PC-9 (cell line): ENCODE measurements around the gene SAPCD1. TPM values are rescaled to one million over a fixed set of nuclear protein-coding genes. Genes with fewer than 3 reads are reported as not detected.

Experiments
- BruUV-seq: library from RNA; stranded (reverse); fragments of 400-500 nt; replicated peaks from 2 replicates; lab custom pipeline; 2021; lab: Mats Ljungman, UMichigan
- CTCF ChIA-PET: fragments of 300-600 bp; sonication (Branson Sonifier 250); formaldehyde crosslinking; loops from one replicate; lab custom pipeline; 2022; ENCODE audit warnings: antibody characterized with exemption; lab: Charles Lee
- POLR2A ChIA-PET: fragments of 300-600 bp; sonication (Branson Sonifier 250); formaldehyde crosslinking; loops from one replicate; lab custom pipeline; 2022; ENCODE audit warnings: antibody characterized with exemption; ENCODE audit not compliant: unreplicated experiment; lab: Charles Lee
- DNase-seq, 2 experiments: peaks; one replicate each; pipeline versions ENCODE4 v3.0.0 to v3.0.0-alpha.2; 2015 to 2022; ENCODE audit warnings: mixed read lengths in 1 of 2
- H2AFZ ChIP-seq: fragments of 200-600 bp; sonication (generic); 2 replicates; pipeline ENCODE4 v1.8.1; 2017; ENCODE audit warnings: antibody characterized with exemption
- H3F3A ChIP-seq: fragments of 200-600 bp; sonication (generic); 2 replicates; pipeline ENCODE4 v1.8.1; 2017; ENCODE audit warnings: antibody characterized with exemption, mild to moderate bottlenecking, low read depth; ENCODE audit not compliant: insufficient read depth
- H3K27ac ChIP-seq: fragments of 200-600 bp; sonication (generic); 2 replicates; pipeline ENCODE4 v1.6.1; 2016; ENCODE audit warnings: mixed run types
- H3K27me3 ChIP-seq: fragments of 200-600 bp; sonication (generic); 2 replicates; pipeline ENCODE4 v1.6.1; 2016; ENCODE audit warnings: low read depth, mixed run types; ENCODE audit not compliant: insufficient read depth
- H3K36me3 ChIP-seq: fragments of 200-600 bp; sonication (generic); 2 replicates; pipeline ENCODE4 v1.6.1; 2016; ENCODE audit warnings: low read depth, mixed run types
- H3K4me1 ChIP-seq: fragments of 200-600 bp; sonication (generic); replicated peaks from 2 replicates; pipeline ENCODE4 v1.6.1; 2016; ENCODE audit warnings: mixed run types; ENCODE audit not compliant: insufficient read depth
- H3K4me2 ChIP-seq: fragments of 200-600 bp; sonication (generic); 2 replicates; pipeline ENCODE4 v1.6.1; 2017; ENCODE audit warnings: mixed run types
- H3K4me3 ChIP-seq: fragments of 200-600 bp; sonication (generic); 2 replicates; pipeline ENCODE4 v1.6.1; 2016; ENCODE audit warnings: mixed run types
- H3K79me2 ChIP-seq: fragments of 200-600 bp; sonication (generic); 2 replicates; pipeline ENCODE4 v1.6.1; 2017; ENCODE audit warnings: low read depth, mixed run types
- H3K9me2 ChIP-seq: fragments of 200-600 bp; sonication (generic); 2 replicates; pipeline ENCODE4 v1.8.1; 2017; ENCODE audit warnings: mild to moderate bottlenecking; ENCODE audit not compliant: insufficient read depth
- H3K9me3 ChIP-seq: fragments of 200-600 bp; sonication (generic); 2 replicates; pipeline ENCODE4 v1.8.1; 2016; ENCODE audit warnings: low read depth; ENCODE audit not compliant: insufficient read depth
- H4K20me1 ChIP-seq: fragments of 200-600 bp; sonication (generic); 2 replicates; pipeline ENCODE4 v1.8.1; 2017; ENCODE audit not compliant: insufficient read depth
- CTCF ChIP-seq: fragments of 200-600 bp; sonication (generic); conservative IDR thresholded peaks from 2 replicates; pipeline ENCODE4 v1.6.1; 2017; ENCODE audit warnings: mixed run types, antibody characterized with exemption, mild to moderate bottlenecking, moderate library complexity
- EZH2 ChIP-seq: fragments of 200-600 bp; sonication (generic); IDR thresholded peaks from 2 replicates; pipeline ENCODE4 v1.8.0; 2017; ENCODE audit warnings: antibody characterized with exemption, low read depth
- intact Hi-C: fragments of 100-400 bp; cut with micrococcal nuclease; formaldehyde crosslinking; loops from one replicate; pipeline ENCODE4 v1.10.0; 2022; ENCODE audit not compliant: unreplicated experiment
- total RNA-seq: library from RNA; stranded (reverse); gene quantifications from 2 replicates; pipeline ENCODE4 v1.2.3, GENCODE V29; 2021

The SAPCD1 gene
- total RNA-seq, 1 experiment from 2014 or later = 11.1 TPM

- Histone ChIP-seq H3K4me3 (no peak overlapping the region), H3K27ac (no peak overlapping the region), H3K4me2 (no peak overlapping the region), H3F3A (peaks cover 38% of the 10 kb centered on the region), H4K20me1 (no peaks in the 10 kb centered on the region), H3K9me2 (no peaks in the 10 kb centered on the region), H2AFZ (no peak overlapping the region), H3K4me1 (peaks cover 37% of the 10 kb centered on the region), H3K9me3 (no peaks in the 10 kb centered on the region), H3K79me2 (peaks cover 7% of the 10 kb centered on the region; the same call in 1 of the 2 replicates), H3K36me3 (peaks cover 12% of the 10 kb centered on the region; the same call in 1 of the 2 replicates), H3K27me3 (no peaks in the 10 kb centered on the region)
- no TSS peak for BruUV-seq
- intact Hi-C loops = no loop called here
- POLR2A ChIA-PET = no interaction called here
- DNase-seq = no peak
- no peak for TF ChIP-seq EZH2
- no peak for TF ChIP-seq CTCF
- CTCF ChIA-PET = no interaction called here
Measured at GRCh38 chr6:31742894-31743293, 19.6 kb upstream of the SAPCD1 start.

- DNase-seq = no peak
- Histone ChIP-seq H3K27me3 (no peaks in the 10 kb centered on the region), H3K36me3 (peaks cover 12% of the 10 kb centered on the region; the same call in 1 of the 2 replicates), H3K27ac (no peak overlapping the region), H2AFZ (no peak overlapping the region), H3K4me3 (no peak overlapping the region), H4K20me1 (no peaks in the 10 kb centered on the region), H3F3A (peaks cover 31% of the 10 kb centered on the region; the same call in 1 of the 2 replicates), H3K79me2 (peaks cover 7% of the 10 kb centered on the region; the same call in 1 of the 2 replicates), H3K4me1 (peaks cover 25% of the 10 kb centered on the region), H3K9me2 (no peaks in the 10 kb centered on the region), H3K9me3 (no peaks in the 10 kb centered on the region), H3K4me2 (no peak overlapping the region)
- intact Hi-C loops = no loop called here
- ChIA-PET CTCF (no interaction called here), POLR2A (interaction anchor here (1.5 kb wide), 1 partner anchor 19 kb away, joined by 6 read pairs; no protein-coding TSS in a partner anchor)
- no TSS peak for BruUV-seq
- TF ChIP-seq EZH2 (no peak), CTCF (no peak)
Measured at GRCh38 chr6:31744422-31744821, 18.0 kb upstream of the SAPCD1 start.

- CTCF ChIA-PET = no interaction called here
Measured at GRCh38 chr6:31749301-31750036, 13.0 kb upstream of the SAPCD1 start.

More at GRCh38 chr6:31749301-31750036, 13.0 kb upstream of the SAPCD1 start:
- DNase-seq = no peak
- Histone ChIP-seq H3K36me3 (no peaks in the 10 kb centered on the region), H3K9me3 (no peaks in the 10 kb centered on the region), H4K20me1 (no peaks in the 10 kb centered on the region), H3K4me3 (no peak overlapping the region), H3F3A (peaks cover 32% of the 10 kb centered on the region; the same call in 1 of the 2 replicates), H3K4me2 (no peak overlapping the region), H3K4me1 (peaks cover 20% of the 10 kb centered on the region), H3K27ac (no peak overlapping the region), H3K27me3 (no peaks in the 10 kb centered on the region), H3K9me2 (no peaks in the 10 kb centered on the region), H2AFZ (no peak overlapping the region), H3K79me2 (no peaks in the 10 kb centered on the region)
- POLR2A ChIA-PET = interaction anchor here (1.0 kb wide), 1 partner anchor 14 kb away, joined by 6 read pairs; no protein-coding TSS in a partner anchor
- TF ChIP-seq CTCF = no peak
- no peak for TF ChIP-seq EZH2
- no TSS peak for BruUV-seq
- intact Hi-C loops = no loop called here
